ENCODE data around the gene PRDM16.

PRDM16 gene

DNA sequence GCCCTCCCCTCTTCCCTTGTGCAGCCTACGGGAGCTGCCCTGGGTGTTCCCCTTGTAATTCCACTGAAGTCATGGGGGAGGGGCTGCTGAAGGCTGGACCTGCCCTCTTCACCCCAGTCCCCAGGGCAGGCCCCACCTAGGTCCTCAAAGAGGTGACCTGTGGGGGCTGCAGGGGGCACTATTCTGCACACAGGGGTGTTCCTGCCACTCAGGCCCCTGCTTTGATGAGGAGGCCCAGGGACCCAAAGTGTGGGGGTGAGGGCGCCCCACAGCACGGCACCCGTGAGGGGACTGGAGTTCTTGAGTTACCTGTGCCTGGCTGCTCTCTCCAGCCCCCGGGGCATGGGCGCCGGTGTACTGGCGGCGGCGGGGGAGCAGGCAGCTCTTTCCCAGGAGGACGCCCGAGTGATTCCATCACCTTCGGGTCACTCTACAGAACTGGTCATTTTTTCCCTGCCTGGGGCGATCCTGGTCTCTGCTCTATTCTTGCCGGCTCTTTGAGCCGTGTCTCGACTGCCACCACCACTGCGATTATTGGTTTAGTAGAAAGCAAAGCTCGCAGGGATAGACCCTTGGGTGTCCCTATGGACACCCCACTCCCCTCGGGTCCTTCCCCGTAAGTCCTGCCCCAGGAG is 6.9 kb upstream of the PRDM16 start:
- TF ChIP-seq CTCF (IDR thresholded peaks at IDR 0.05; ENCODE audit: low read depth, low read length, missing control alignments) = no peak
- no peak for DNase-seq (ENCODE audit: low read depth)
- no peak overlapping the region for H3K4me3 ChIP-seq (ENCODE audit: low read depth, low read length)

DNA sequence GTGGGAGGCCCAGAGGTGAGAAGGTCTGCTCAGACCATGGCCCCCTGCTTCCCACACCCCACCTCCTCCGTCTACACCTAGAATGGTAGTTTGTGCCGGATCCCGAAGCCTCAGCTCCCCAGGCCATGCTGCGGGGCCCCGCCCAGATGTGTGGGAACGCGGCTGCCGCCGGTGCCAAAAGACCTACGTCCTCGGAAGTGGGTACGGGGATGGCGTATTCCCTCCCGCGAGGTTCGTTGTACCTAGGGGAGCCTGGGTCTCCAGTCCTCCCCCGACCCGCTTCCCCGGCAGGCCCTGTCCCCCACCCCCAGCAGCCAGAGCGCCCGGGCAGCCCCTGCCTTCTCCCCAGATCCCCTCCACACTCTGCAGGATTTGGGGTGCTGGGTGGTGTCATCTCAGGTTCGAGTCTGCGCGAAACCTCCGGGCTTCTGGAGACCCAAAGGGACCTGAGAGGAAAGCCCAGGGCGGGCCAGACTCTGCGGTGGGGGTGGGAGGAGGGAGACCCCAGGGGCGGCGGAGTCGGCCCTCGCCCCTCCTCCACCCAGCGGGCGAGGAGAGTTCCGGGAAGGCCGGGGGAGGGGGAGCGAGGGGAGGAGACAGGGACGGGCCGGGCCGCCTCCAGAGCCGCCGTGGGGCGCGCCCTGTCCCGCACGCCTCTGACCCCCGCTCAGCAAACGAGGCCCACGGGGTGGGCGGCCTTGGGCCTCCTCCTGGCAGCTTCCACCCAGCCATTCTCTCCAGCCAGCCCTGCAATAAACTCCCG is 6.2 kb upstream of the PRDM16 start:
- no peak for DNase-seq (ENCODE audit: low read depth)
- TF ChIP-seq CTCF (IDR thresholded peaks at IDR 0.05; ENCODE audit: low read depth, low read length, missing control alignments) = no peak
- H3K4me3 ChIP-seq (ENCODE audit: low read depth, low read length) = no peak overlapping the region

DNA sequence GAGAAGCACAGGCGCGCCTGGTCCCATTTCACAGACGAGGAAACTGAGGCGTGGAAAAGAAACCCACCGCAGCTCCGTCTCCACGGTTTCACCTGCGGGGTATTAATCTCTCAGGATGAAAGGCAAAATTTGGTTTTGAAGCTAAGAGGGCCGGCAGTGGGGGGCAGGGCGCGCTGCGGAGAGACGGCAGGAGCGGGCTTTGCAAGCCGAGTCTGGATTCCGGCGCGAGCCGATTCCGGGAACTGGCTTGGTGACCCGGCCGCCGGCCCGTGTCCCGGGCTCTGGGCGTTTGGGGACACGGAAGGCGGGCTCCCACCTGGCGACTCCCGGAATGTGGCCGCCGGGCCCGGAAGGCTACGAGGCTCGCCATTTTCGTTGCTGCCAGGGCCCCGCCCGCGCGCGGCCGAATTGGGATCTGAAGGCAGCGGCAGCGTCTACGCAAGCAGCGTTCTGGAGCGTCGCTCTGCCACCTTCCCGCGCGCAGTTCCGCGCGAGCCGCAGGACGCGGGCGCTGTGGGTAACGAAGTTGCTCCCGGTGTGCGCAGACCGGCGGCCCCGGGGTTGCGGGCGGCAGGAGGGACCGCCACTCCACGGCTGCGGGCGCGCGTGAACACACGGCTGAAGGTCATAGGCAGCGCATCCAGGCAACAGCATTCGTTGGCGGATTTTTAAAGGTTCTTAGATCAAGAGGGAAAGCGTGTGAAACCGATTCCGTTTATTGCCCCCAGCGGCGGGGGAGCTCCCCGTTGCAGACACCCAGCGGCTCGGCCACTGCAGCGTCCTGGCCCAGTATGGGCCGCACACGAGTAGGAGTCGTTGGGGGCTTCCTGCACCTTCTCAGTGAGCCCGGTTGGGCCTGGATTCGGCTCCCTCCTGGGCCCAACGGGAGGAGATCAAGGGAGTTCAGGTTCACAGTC is 5.4 kb upstream of the PRDM16 start:
- no peak for DNase-seq (ENCODE audit: low read depth)
- H3K4me3 ChIP-seq (ENCODE audit: low read depth, low read length) = no peak overlapping the region
- no peak for TF ChIP-seq CTCF (IDR thresholded peaks at IDR 0.05; ENCODE audit: low read depth, low read length, missing control alignments)

DNA sequence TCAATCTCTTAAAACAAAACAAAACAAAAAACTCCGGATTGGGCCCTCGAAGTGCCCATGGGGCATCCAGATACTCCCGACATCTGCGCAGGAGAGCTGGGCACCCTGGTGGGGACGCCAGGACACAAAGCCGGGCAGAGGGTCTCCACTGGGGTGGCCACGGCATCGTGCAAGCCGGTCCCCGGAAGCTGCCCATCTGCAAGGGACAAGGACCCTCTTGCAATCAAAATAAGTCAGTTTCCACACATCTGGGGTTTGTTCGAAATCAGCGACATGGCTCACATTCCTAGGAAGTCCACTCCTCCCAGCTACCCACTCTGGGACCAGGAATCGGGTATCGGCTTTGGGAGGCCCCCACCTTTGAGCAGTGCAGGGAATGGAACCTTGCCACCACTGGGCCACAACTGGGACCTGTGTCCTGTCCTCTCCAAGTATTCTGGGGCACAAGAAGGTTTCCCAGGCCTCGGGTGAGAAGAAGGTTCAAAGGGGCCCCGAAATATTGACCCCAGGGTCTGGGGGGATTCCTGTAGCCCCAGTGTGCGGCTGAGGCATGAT is 4.6 kb upstream of the PRDM16 start:
- no peak for DNase-seq (ENCODE audit: low read depth)
- H3K4me3 ChIP-seq (ENCODE audit: low read depth, low read length) = no peak overlapping the region
- no peak for TF ChIP-seq CTCF (IDR thresholded peaks at IDR 0.05; ENCODE audit: low read depth, low read length, missing control alignments)

DNA sequence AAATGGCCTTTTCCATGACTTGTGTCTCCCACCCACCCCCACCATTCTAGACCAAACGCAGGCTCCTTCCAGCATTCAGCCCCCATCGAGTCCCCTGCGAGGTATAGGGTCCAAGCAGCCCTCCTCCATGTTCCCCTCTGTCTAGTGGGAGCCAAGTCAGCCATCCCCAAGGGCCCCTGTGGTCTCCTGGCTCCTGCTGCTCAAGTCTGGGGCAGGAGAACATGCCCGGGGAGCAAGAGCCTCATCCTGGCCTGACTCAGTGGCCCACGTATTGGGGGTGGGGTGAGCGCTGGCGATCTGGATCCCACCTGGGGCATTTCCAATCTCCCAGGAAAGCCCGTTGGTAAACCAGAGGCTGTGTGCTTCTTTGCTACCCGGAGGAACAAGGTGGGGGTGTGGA is 4.1 kb upstream of the PRDM16 start:
- TF ChIP-seq CTCF (IDR thresholded peaks at IDR 0.05; ENCODE audit: low read depth, low read length, missing control alignments) = no peak
- DNase-seq (ENCODE audit: low read depth) = no peak
- no peak overlapping the region for H3K4me3 ChIP-seq (ENCODE audit: low read depth, low read length)

- no peak for DNase-seq (ENCODE audit: low read depth)
- H3K4me3 ChIP-seq (ENCODE audit: low read depth, low read length) = no peak overlapping the region
- TF ChIP-seq CTCF (IDR thresholded peaks at IDR 0.05; ENCODE audit: low read depth, low read length, missing control alignments) = no peak
These were observed 3.6 kb upstream of the PRDM16 start for GRCh38 chr1:3065396-3065795.
